ENCODE measurements around the gene TMEM125. TPM values are rescaled to one million over a fixed set of nuclear protein-coding genes. Genes with fewer than 3 reads are reported as not detected.

The TMEM125 gene
- total RNA-seq, 4 donors from 2014 or later, result 19.7 to 66.8 (median 51.2) TPM

DNA sequence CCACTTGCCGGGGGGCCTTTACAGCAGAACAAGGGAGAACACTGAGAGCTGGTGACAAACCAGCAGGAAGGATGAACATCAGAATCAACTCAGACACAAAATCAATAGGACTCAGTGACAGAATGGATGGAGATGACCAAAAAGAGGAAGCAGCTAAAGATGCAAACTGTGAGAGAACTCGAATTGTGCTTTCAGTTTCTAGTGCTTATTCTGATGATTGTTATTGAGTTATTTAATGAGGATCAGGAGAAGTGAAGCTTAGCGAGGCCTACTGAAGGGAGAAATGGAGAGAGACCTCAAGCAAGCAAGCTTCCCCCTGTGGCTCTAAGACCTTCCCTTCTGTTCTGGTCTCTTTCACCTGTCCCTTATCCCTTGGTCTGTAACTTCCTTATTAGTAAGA lies 30.3 kb upstream of the TMEM125 start:
- in situ Hi-C loops (cut with MboI; ENCODE audit: low pct_ligation_motif_present in 1 of 4, low pct_unique_long_range_greater_than_20kb in 1 of 4, low sequenced_read_pairs in 3 of 4), result loop anchor here in 1 of 4 donors (10.0 kb wide), 1 partner anchor 175 kb away; no protein-coding TSS in a partner anchor
- DNase-seq, result no peak
- intact Hi-C loops (cut with DNase I; ENCODE audit: low total_unique reads), result no loop called here
- Histone ChIP-seq H3K4me1 (peaks cover 0 to 18% (median 7%) of the 10 kb centered on the region in 4 donors), H3K9me3 (no peaks in the 10 kb centered on the region), H3K27me3 (no peaks in the 10 kb centered on the region), H3K27ac (no peak overlapping the region), H3K36me3 (no peaks in the 10 kb centered on the region), H3K4me3 (no peak overlapping the region)
- WGBS, 2 donors (ENCODE audit: low coverage in 1 of 2), result 63 to 70% methylated on average over 3 of the region's 3 CpGs
- TF ChIP-seq EP300 (IDR thresholded peaks at IDR 0.05; ENCODE audit: low read depth), result no peak
- no peak for TF ChIP-seq POLR2A (IDR thresholded peaks at IDR 0.05)
- no peak for TF ChIP-seq POLR2AphosphoS5 (IDR thresholded peaks at IDR 0.05)
- TF ChIP-seq, protein P1, sequence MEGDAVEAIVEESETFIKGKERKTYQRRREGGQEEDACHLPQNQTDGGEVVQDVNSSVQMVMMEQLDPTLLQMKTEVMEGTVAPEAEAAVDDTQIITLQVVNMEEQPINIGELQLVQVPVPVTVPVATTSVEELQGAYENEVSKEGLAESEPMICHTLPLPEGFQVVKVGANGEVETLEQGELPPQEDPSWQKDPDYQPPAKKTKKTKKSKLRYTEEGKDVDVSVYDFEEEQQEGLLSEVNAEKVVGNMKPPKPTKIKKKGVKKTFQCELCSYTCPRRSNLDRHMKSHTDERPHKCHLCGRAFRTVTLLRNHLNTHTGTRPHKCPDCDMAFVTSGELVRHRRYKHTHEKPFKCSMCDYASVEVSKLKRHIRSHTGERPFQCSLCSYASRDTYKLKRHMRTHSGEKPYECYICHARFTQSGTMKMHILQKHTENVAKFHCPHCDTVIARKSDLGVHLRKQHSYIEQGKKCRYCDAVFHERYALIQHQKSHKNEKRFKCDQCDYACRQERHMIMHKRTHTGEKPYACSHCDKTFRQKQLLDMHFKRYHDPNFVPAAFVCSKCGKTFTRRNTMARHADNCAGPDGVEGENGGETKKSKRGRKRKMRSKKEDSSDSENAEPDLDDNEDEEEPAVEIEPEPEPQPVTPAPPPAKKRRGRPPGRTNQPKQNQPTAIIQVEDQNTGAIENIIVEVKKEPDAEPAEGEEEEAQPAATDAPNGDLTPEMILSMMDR (IDR thresholded peaks at IDR 0.05), result no peak

DNA sequence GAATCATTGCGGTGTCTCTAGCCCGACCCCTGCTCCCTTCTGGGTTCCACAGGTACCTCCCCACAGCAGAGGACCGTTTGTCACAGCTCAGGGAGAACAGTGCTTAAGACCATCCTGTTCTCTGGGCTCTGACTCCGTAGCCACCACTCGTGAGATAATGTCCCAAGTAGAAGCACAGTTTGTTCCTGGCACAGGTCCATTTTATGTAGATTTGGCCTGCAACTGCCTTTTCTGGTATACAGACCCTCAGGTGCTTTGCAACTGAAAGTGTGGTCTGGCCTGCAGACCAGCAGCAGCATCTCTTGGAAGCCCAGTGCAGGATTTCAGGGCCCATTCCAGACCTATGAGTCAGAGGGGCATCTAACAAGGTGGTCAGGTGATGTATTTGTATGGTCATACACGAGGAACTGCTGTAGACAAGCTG lies 28.4 kb upstream of the TMEM125 start:
- in situ Hi-C loops (cut with MboI; ENCODE audit: low pct_ligation_motif_present in 1 of 4, low pct_unique_long_range_greater_than_20kb in 1 of 4, low sequenced_read_pairs in 3 of 4), result no loop called here
- Histone ChIP-seq H3K27ac (no peak overlapping the region), H3K27me3 (no peaks in the 10 kb centered on the region), H3K36me3 (no peaks in the 10 kb centered on the region), H3K9me3 (no peaks in the 10 kb centered on the region), H3K4me1 (peaks cover 0 to 3% (median 0%) of the 10 kb centered on the region in 4 donors), H3K4me3 (no peak overlapping the region)
- intact Hi-C loops (cut with DNase I; ENCODE audit: low total_unique reads), result no loop called here
- DNase-seq, result no peak
- TF ChIP-seq POLR2A (IDR thresholded peaks at IDR 0.05) (no peak), EP300 (IDR thresholded peaks at IDR 0.05; ENCODE audit: low read depth) (no peak), POLR2AphosphoS5 (IDR thresholded peaks at IDR 0.05) (no peak)
- TF ChIP-seq, protein P1 (IDR thresholded peaks at IDR 0.05), result no peak
- 56% methylated on average over 6 of the region's 6 CpGs; no CpG with 5 or more reads in 1 of the 2 donors for WGBS, 2 donors (ENCODE audit: low coverage in 1 of 2)

DNA sequence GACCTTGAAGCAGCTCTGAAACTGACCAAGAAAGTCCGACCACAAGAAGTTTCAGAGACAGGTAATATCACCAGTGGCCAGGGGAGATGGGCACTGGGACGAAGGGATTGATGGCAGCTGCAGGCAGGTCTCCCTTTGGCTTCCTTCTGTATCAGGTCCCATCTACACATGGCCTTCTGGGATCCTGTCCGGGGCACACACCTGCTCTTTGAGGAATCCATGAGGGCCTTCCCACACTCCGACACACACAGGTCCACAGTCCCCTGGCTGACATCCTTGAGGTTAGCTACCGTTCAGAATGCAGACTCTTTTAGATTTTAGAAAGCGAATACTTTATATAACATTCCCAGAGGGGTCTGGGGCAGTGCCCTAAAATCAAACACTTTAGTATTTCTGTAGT lies 26.5 kb upstream of the TMEM125 start:
- intact Hi-C loops (cut with DNase I; ENCODE audit: low total_unique reads) (no loop called here), in situ Hi-C loops (cut with MboI; ENCODE audit: low pct_ligation_motif_present in 1 of 4, low pct_unique_long_range_greater_than_20kb in 1 of 4, low sequenced_read_pairs in 3 of 4) (no loop called here)
- no peaks in the 10 kb centered on the region for H3K27me3 ChIP-seq
- WGBS, 2 donors (ENCODE audit: low coverage in 1 of 2), result 90 to 94% methylated on average over 2 to 6 of the region's 6 CpGs
- H3K27ac ChIP-seq, result no peak overlapping the region
- TF ChIP-seq, protein P1 (IDR thresholded peaks at IDR 0.05), result no peak
- TF ChIP-seq POLR2A (IDR thresholded peaks at IDR 0.05) (no peak), POLR2AphosphoS5 (IDR thresholded peaks at IDR 0.05) (no peak), EP300 (IDR thresholded peaks at IDR 0.05; ENCODE audit: low read depth) (no peak)
- H3K4me1 ChIP-seq, result peaks cover 0 to under 1% (median 0%) of the 10 kb centered on the region in 4 donors
- no peak for DNase-seq
- H3K9me3 ChIP-seq, result no peaks in the 10 kb centered on the region
- no peaks in the 10 kb centered on the region for H3K36me3 ChIP-seq
- H3K4me3 ChIP-seq, result no peak overlapping the region

DNA sequence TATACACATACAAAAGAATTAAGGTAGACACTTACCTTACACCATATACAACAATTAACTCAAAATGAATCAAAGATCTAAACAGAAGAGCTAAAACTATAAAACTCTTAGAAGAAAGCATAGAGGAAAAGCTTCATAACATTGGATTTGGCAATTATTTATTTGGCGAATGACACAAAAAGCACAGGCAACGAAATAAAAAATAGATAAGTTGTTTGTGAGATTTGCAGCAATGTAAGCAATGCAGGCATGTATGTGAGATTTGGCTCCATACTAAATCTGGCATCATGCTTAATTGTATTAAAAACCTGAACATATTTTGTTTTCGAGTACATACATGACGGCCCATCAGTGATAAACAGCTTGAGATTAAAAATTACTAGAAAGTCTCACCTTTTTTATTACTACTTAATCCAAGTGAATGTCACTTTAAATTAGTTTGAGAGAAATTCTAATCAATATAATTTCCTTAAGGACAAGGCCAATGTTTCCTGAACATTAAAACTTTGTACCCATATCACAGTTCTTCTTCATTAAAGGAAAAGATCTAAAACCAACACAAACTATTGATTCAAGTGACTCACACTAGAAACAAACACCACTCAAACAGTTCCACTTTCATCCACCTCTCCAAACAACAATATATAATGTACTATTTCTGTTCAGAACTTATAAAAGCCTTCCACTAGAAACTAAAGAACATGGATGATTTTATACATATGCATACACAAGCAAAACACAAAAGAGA lies 23.1 kb upstream of the TMEM125 start:
- Histone ChIP-seq H3K4me1 (no peaks in the 10 kb centered on the region), H3K27me3 (no peaks in the 10 kb centered on the region), H3K27ac (no peak overlapping the region), H3K36me3 (no peaks in the 10 kb centered on the region), H3K9me3 (no peaks in the 10 kb centered on the region), H3K4me3 (no peak overlapping the region)
- in situ Hi-C loops (cut with MboI; ENCODE audit: low pct_ligation_motif_present in 1 of 4, low pct_unique_long_range_greater_than_20kb in 1 of 4, low sequenced_read_pairs in 3 of 4), result no loop called here
- 94 to 95% methylated on average over 4 of the region's 4 CpGs for WGBS, 2 donors (ENCODE audit: low coverage in 1 of 2)
- DNase-seq, result no peak
- TF ChIP-seq, protein P1 (IDR thresholded peaks at IDR 0.05), result no peak
- TF ChIP-seq POLR2AphosphoS5 (IDR thresholded peaks at IDR 0.05) (no peak), POLR2A (IDR thresholded peaks at IDR 0.05) (no peak), EP300 (IDR thresholded peaks at IDR 0.05; ENCODE audit: low read depth) (no peak)
- intact Hi-C loops (cut with DNase I; ENCODE audit: low total_unique reads), result no loop called here

All from transverse colon (tissue), 4 donors.